HCT116 (cell line): ENCODE measurements around the gene CATSPER4. TPM values are rescaled to one million over a fixed set of nuclear protein-coding genes. Genes with fewer than 3 reads are reported as not detected.

Source experiments
- ATAC-seq: fragments of 200-7000 bp; cut with Tn5 transposase; 2 replicates; pipeline ENCODE4 v1.9.1; 2020; ENCODE audit warnings: mild to moderate bottlenecking, moderate library complexity
- BruUV-seq: library from RNA; stranded (reverse); fragments of 400-500 nt; replicated peaks from 2 replicates; lab custom pipeline; 2021; lab: Mats Ljungman, UMichigan
- CTCF ChIA-PET: fragments of 300-600 bp; sonication (Branson Sonifier 250); formaldehyde crosslinking; loops from one replicate; lab custom pipeline; 2021; ENCODE audit warnings: antibody characterized with exemption; lab: Charles Lee
- POLR2A ChIA-PET: fragments of 300-600, 350-600 bp; sonication (Branson Sonifier 250); formaldehyde crosslinking; loops from one replicate; lab custom pipeline; 2021; ENCODE audit warnings: antibody characterized with exemption; lab: Charles Lee
- RAD21 ChIA-PET, 2 experiments: fragments of 300-600 bp; sonication (Branson Sonifier 250); formaldehyde crosslinking; loops; one replicate each; lab custom pipeline; 2023; ENCODE audit warnings: low total read pairs in 2 of 2; ENCODE audit not compliant: uncharacterized antibody in 2 of 2, unreplicated experiment in 2 of 2, low non-redundant PET in 1 of 2; lab: Charles Lee
- DNase-seq: peaks from one replicate; pipeline ENCODE4 v3.0.0-alpha.2; 2010; ENCODE audit warnings: low read depth, low spot score
- H2AFZ ChIP-seq: fragments of 200-600 bp; shearing (Covaris generic), sonication (generic); 2 replicates; pipeline ENCODE4 v1.6.1; 2017; ENCODE audit warnings: low read depth, mixed run types, mixed read lengths, antibody characterized with exemption, low read length; ENCODE audit not compliant: poor library complexity, severe bottlenecking
- H3K27ac ChIP-seq: 2 replicates; pipeline ENCODE4 v1.5.1; 2012; ENCODE audit warnings: low read depth, low read length
- H3K27me3 ChIP-seq: fragments of 200-600 bp; sonication (generic); 2 replicates; pipeline ENCODE4 v1.6.1; 2016; ENCODE audit warnings: mixed run types, low read length, mixed read lengths; ENCODE audit not compliant: insufficient read depth
- H3K36me3 ChIP-seq, 2 experiments: fragments of 200-500 bp in 1 of 2; fragments of 200-600 bp in 1 of 2; sonication (Bioruptor generic) in 1 of 2; sonication (generic) in 1 of 2; 2 replicates each; pipeline versions ENCODE4 v1.5.1 to v1.6.1; 2014 to 2016; ENCODE audit warnings: low read length in 2 of 2, inconsistent platforms in 1 of 2, mixed read lengths in 1 of 2, mixed run types in 1 of 2; ENCODE audit not compliant: insufficient read depth in 2 of 2, control insufficient read depth in 1 of 2
- H3K4me1 ChIP-seq, 2 experiments: fragments of 200-600 bp in 1 of 2; sonication (generic) in 1 of 2; 2 replicates each; pipeline versions ENCODE4 v1.5.1 to v1.6.1; 2012 to 2017; ENCODE audit warnings: low read length in 2 of 2, inconsistent platforms in 1 of 2, mild to moderate bottlenecking in 1 of 2, mixed read lengths in 1 of 2, mixed run types in 1 of 2, moderate library complexity in 1 of 2; ENCODE audit not compliant: insufficient read depth in 2 of 2, control insufficient read depth in 1 of 2
- H3K4me2 ChIP-seq: fragments of 200-600 bp; sonication (generic); 2 replicates; pipeline ENCODE4 v1.6.1; 2017; ENCODE audit warnings: mixed run types, low read length, mixed read lengths
- H3K4me3 ChIP-seq, 2 experiments: fragments of 200-600 bp in 1 of 2; sonication (generic) in 1 of 2; replicated peaks in 1 of 2; 2 replicates each; pipeline ENCODE4 v1.5.1; 2011 to 2016; ENCODE audit warnings: low read length in 2 of 2, control low read depth in 1 of 2, low read depth in 1 of 2, mild to moderate bottlenecking in 1 of 2, mixed read lengths in 1 of 2, mixed run types in 1 of 2
- H3K79me2 ChIP-seq: fragments of 200-600 bp; sonication (generic); 2 replicates; pipeline ENCODE4 v1.6.1; 2017; ENCODE audit warnings: mild to moderate bottlenecking, mixed run types, low read length, moderate library complexity, mixed read lengths; ENCODE audit not compliant: insufficient read depth
- H3K9ac ChIP-seq: fragments of 200-600 bp; sonication (generic); 2 replicates; pipeline ENCODE4 v1.6.1; 2016; ENCODE audit warnings: low read length, mixed read lengths
- H3K9me2 ChIP-seq: fragments of 200-600 bp; sonication (generic), shearing (Covaris generic); 2 replicates; pipeline ENCODE4 v1.6.1; 2017; ENCODE audit warnings: mixed run types, mild to moderate bottlenecking, moderate library complexity; ENCODE audit not compliant: insufficient read depth
- H3K9me3 ChIP-seq, 2 experiments: fragments of 200-500 bp in 1 of 2; fragments of 200-600 bp in 1 of 2; sonication (Bioruptor generic) in 1 of 2; sonication (generic) in 1 of 2; 2 replicates each; pipeline ENCODE4 v1.6.1; 2014 to 2017; ENCODE audit warnings: low read length in 2 of 2, mixed read lengths in 2 of 2, inconsistent platforms in 1 of 2, low read depth in 1 of 2, mild to moderate bottlenecking in 1 of 2, mixed run types in 1 of 2, moderate library complexity in 1 of 2; ENCODE audit not compliant: control insufficient read depth in 1 of 2, insufficient read depth in 1 of 2
- H4K20me1 ChIP-seq: fragments of 200-600 bp; sonication (generic), shearing (Covaris generic); 2 replicates; pipeline ENCODE4 v1.6.1; 2017; ENCODE audit warnings: mixed run types, mild to moderate bottlenecking, moderate library complexity; ENCODE audit not compliant: insufficient read depth
- ATF3 ChIP-seq: IDR thresholded peaks from 2 replicates; pipeline ENCODE4 v1.6.1; 2012
- CBX3 ChIP-seq: IDR thresholded peaks from 2 replicates; pipeline ENCODE4 v1.6.1; 2012; ENCODE audit warnings: low read depth
- CTCF ChIP-seq, 3 experiments: fragments of 200-600 bp in 1 of 3; sonication (generic) in 1 of 3; IDR thresholded peaks in 2 of 3; conservative IDR thresholded peaks in 1 of 3; 2 replicates each; pipeline ENCODE4 v1.5.1; 2012 to 2017; ENCODE audit warnings: low read depth in 2 of 3, low read length in 2 of 3, antibody characterized with exemption in 1 of 3, borderline replicate concordance in 1 of 3, control low read depth in 1 of 3, mild to moderate bottlenecking in 1 of 3, mixed read lengths in 1 of 3, mixed run types in 1 of 3, moderate library complexity in 1 of 3; ENCODE audit not compliant: insufficient read depth in 1 of 3
- ELF1 ChIP-seq: IDR thresholded peaks from 2 replicates; pipeline ENCODE4 v1.6.1; 2012; ENCODE audit warnings: low read depth, borderline replicate concordance
- EZH2 ChIP-seq: fragments of 200-600 bp; sonication (generic); IDR thresholded peaks from 2 replicates; pipeline ENCODE4 v1.6.1; 2017; ENCODE audit warnings: antibody characterized with exemption, mixed run types
- FOSL1 ChIP-seq: IDR thresholded peaks from 2 replicates; pipeline ENCODE4 v1.6.1; 2012; ENCODE audit warnings: low read depth
- JUND ChIP-seq: IDR thresholded peaks from 2 replicates; pipeline ENCODE4 v1.6.1; 2012
- POLR2A ChIP-seq: IDR thresholded peaks from 2 replicates; pipeline ENCODE4 v1.7.0; 2011; ENCODE audit warnings: borderline replicate concordance; ENCODE audit not compliant: insufficient read depth, insufficient read length; ENCODE audit errors: extremely low read depth
- RAD21 ChIP-seq: IDR thresholded peaks from 2 replicates; pipeline ENCODE4 v1.6.1; 2012; ENCODE audit warnings: low read depth, mild to moderate bottlenecking
- SIN3A ChIP-seq: IDR thresholded peaks from 2 replicates; pipeline ENCODE4 v1.6.1; 2012; ENCODE audit warnings: low read depth
- SRF ChIP-seq: IDR thresholded peaks from 2 replicates; pipeline ENCODE4 v1.6.1; 2012; ENCODE audit warnings: low read depth
- TCF7L2 ChIP-seq: IDR thresholded peaks from 2 replicates; pipeline ENCODE4 v1.7.0; 2011; ENCODE audit warnings: borderline replicate concordance, inconsistent platforms; ENCODE audit not compliant: insufficient read depth, insufficient read length; ENCODE audit errors: extremely low read depth
- ZBTB33 ChIP-seq: IDR thresholded peaks from 2 replicates; pipeline ENCODE4 v1.6.1; 2011; ENCODE audit warnings: mild to moderate bottlenecking, low read length, moderate library complexity; ENCODE audit not compliant: insufficient replicate concordance; ENCODE audit errors: extremely low read depth
- ZFX ChIP-seq: fragments of 450-650 bp; IDR thresholded peaks from 2 replicates; pipeline ENCODE4 v1.6.1; 2017
- ZNF274 ChIP-seq: fragments of 200-500 bp; sonication (Bioruptor generic); IDR thresholded peaks from 2 replicates; pipeline ENCODE4 v1.6.1; 2014; ENCODE audit warnings: mild to moderate bottlenecking, low read depth, low read length, inconsistent platforms
- intact Hi-C: fragments of 100-400 bp; cut with micrococcal nuclease; formaldehyde crosslinking; loops from 2 replicates; pipeline ENCODE4 v1.10.0; 2022
- total RNA-seq: library from RNA; stranded (reverse); gene quantifications from one replicate; pipeline ENCODE4 v1.2.1, GENCODE V29; 2021; ENCODE audit not compliant: unreplicated experiment

CATSPER4 gene
- total RNA-seq, 1 experiment from 2014 or later, result not detected

GRCh38 chr1:26200413-26200812 is 10.0 kb downstream of the CATSPER4 start:
- ATAC-seq (no peak), DNase-seq (no peak)
- Histone ChIP-seq H3K4me1 (peaks cover 2 to 4% of the 10 kb centered on the region in 2 experiments; a peak in 1 of 4 replicates), H3K36me3 (no peaks in the 10 kb centered on the region), H3K9me2 (no peaks in the 10 kb centered on the region), H4K20me1 (no peaks in the 10 kb centered on the region), H3K27me3 (no peaks in the 10 kb centered on the region), H2AFZ (no peak overlapping the region), H3K4me3 (no peak overlapping the region), H3K9ac (no peak overlapping the region), H3K9me3 (no peaks in the 10 kb centered on the region), H3K4me2 (no peak overlapping the region), H3K27ac (no peak overlapping the region), H3K79me2 (no peaks in the 10 kb centered on the region)
- ChIA-PET RAD21 (no interaction called here), POLR2A (no interaction called here), CTCF (no interaction called here)
- intact Hi-C loops, result no loop called here
- TF ChIP-seq SIN3A (no peak), SRF (no peak), CTCF (IDR thresholded peaks at IDR 0.05 in 2 of 3, conservative IDR thresholded peaks at IDR 0.05 in 1 of 3; ENCODE audit: borderline replicate concordance in 1 of 3, insufficient read depth in 1 of 3, low read depth in 2 of 3, low read length in 2 of 3) (no peak), FOSL1 (no peak), ELF1 (no peak), RAD21 (no peak), TCF7L2 (no peak), ZNF274 (no peak), ATF3 (no peak), EZH2 (no peak), CBX3 (no peak), ZFX (no peak), JUND (no peak), ZBTB33 (no peak), POLR2A (no peak)
- no TSS peak for BruUV-seq
